NCI-H1417 treated with DMSO at 0.1 percent for 48 hours (cell line): ENCODE data around the gene NUAK1.
"Not testable (repeated sequence)": the region's sequence is repeated elsewhere in the genome, so short reads cannot be mapped to it uniquely, and the experiment has no call there.

Experiments
- DNase-seq: peaks from one replicate; lab custom pipeline; 2025; lab: John Stamatoyannopoulos, UW

Gene NUAK1

GRCh38 chr12:106146987-106147386, 8.2 kb upstream of the NUAK1 start:
- no peak for DNase-seq

GRCh38 chr12:106145539-106146447, 7.0 kb upstream of the NUAK1 start:
- no peak for DNase-seq

- no peak for DNase-seq
Measured at GRCh38 chr12:106144847-106145246, 6.1 kb upstream of the NUAK1 start.

- DNase-seq, result no peak
Measured at GRCh38 chr12:106142591-106143261, 4.0 kb upstream of the NUAK1 start.

- not testable (repeated sequence) for DNase-seq
Measured at GRCh38 chr12:106141920-106142319, 3.2 kb upstream of the NUAK1 start.

GRCh38 chr12:106141452-106141851, 2.7 kb upstream of the NUAK1 start:
- no peak for DNase-seq

GRCh38 chr12:106141003-106141402, 2.2 kb upstream of the NUAK1 start:
- no peak for DNase-seq

GRCh38 chr12:106140223-106140986, 1.7 kb upstream of the NUAK1 start:
- no peak for DNase-seq

GRCh38 chr12:106139422-106140171, 843 bp upstream of the NUAK1 start:
- DNase-seq, result no peak

- no peak for DNase-seq
Measured at GRCh38 chr12:106138357-106138632, 459 bp downstream of the NUAK1 start.

- DNase-seq, result no peak
Measured at GRCh38 chr12:106137530-106138356, 1.0 kb downstream of the NUAK1 start.

GRCh38 chr12:106136263-106136662, 2.5 kb downstream of the NUAK1 start:
- peak; percentile 49 for DNase-seq

- no peak for DNase-seq
Measured at GRCh38 chr12:106135781-106136180, 3.0 kb downstream of the NUAK1 start.

GRCh38 chr12:106135075-106135474, 3.7 kb downstream of the NUAK1 start:
- DNase-seq, result no peak

GRCh38 chr12:106134294-106134949, 4.3 kb downstream of the NUAK1 start:
- DNase-seq, result no peak

GRCh38 chr12:106133136-106134087, 5.3 kb downstream of the NUAK1 start:
- DNase-seq, result no peak

GRCh38 chr12:106132175-106133135, 6.3 kb downstream of the NUAK1 start:
- DNase-seq, result no peak

- DNase-seq, result no peak
Measured at GRCh38 chr12:106131676-106132075, 7.1 kb downstream of the NUAK1 start.
